ELF-1 (cell line): ENCODE measurements around the gene TPM4.

Experiments used
- DNase-seq: peaks from one replicate; pipeline ENCODE4 v3.0.0-alpha.2; 2016; ENCODE audit warnings: low read depth, low spot score

Gene TPM4

DNA sequence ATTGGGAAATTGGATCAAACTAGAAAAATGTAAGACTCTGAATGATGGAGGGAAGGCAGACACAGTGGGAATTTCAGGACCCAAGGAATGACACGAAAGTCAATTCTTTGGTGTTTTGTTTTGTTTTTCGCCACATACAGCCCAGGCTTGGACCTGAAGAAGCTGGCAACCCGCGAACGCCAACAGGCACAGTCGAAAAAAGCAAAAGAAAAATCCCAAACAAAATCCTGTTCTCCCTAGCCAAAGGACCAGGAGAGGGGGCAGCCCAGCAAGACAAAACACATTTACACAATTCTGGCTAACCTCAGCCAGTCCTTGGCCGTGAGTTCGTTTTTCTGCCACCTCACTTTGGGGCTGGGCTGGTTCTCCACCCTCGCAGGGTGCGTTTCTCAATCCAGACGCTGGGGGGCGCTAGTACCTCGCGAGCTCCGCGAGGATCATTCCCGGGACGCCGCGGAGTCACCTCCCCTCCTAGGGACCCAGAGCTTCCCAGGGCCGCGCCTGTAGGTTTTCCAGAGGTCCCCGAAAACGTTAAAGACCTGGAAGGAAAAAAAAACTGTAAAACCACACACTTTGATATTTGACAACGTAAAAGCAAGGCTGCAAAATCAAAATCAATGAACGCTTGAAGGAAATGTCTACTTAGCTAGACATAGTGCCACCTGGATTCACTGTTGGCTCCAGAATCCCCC is 34.9 kb upstream of the TPM4 start:
- DNase-seq = peak; percentile 90

DNA sequence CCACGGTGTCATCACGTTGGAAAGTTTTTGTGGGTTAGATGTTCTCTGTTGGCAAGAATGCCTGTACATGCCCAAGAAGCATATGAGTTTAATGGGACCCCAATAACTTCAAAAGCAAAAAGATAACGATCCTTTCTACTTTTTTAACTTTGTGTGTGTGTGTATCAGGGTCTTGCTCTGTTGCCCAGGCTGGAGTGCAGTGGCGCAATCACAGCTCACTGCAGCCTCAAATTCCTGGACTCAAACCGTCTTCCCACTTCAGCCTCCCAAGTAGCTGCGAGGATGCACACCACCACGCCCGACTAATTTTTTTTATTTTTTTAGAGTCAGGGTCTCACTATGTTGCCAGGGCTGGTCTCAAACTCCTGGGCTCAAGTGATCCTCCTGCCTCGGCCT is 34.3 kb upstream of the TPM4 start:
- DNase-seq = no peak

DNA sequence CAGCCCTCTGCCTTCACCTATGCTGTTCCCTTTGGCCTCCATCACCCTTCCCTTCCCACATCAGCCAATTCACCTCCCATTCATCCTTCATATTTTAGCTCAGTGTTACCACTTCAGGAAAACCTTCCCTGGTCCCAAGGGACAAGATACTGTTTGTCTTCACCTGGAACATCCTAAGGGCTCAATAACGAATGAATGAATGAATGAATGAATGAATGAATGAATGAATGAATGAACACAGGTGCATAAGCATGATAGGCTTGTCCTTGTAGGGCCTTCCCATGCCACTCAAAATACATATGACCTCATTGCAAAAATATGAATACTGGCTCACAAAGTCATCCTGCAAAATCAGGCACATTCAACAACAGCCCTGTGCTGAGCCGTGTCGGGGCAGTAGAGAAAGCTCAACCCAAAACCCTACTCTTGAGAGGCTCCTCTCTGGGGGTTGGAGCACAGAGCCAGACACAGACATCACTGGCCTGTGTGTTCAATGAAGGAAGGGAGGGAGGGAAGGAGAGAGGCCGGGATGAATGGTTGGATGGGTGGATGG is 33.7 kb upstream of the TPM4 start:
- no peak for DNase-seq

- no peak for DNase-seq
Observed at GRCh38 chr19:16043156-16043757, 33.0 kb upstream of the TPM4 start.

- DNase-seq = no peak
Observed at GRCh38 chr19:16044746-16045145, 31.5 kb upstream of the TPM4 start.

DNA sequence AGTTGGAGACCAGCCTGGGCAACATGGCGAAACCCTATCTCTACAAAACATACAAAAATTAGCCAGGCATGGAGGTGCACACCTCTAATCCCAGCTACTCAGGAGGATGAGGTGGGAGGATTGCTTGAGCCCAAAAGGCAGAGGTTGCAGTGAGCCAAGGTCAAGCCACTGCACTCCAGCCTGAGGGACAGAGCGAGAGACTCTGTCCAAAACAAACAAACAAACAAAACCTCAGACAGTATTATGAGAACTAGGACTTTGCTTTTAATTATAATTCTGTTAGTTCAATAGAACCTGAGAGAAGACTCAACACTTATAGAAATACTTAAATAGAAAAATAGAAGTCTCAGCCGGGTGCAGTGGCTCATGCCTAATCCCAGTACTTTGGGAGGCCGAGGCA is 31.1 kb upstream of the TPM4 start:
- DNase-seq = no peak

DNA sequence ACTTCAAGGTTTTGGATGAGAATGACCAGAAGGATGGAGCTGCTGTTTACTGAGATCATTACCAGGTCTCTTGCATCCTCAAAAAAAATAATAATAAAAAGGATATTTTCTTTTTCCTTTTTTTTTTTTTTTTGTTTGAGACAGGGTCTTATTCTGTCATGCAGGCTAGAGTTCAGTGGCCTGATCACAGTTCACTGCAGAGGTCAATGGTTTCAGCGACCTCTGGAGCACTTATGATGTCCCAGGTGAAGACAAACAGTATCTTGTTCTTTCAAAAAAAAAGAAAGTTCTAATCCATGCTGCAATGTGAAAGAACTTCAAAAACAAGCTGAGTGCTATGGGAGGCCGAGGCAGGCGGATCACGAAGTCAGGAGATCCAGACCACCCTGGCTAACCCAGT is 30.4 kb upstream of the TPM4 start:
- no peak for DNase-seq

DNA sequence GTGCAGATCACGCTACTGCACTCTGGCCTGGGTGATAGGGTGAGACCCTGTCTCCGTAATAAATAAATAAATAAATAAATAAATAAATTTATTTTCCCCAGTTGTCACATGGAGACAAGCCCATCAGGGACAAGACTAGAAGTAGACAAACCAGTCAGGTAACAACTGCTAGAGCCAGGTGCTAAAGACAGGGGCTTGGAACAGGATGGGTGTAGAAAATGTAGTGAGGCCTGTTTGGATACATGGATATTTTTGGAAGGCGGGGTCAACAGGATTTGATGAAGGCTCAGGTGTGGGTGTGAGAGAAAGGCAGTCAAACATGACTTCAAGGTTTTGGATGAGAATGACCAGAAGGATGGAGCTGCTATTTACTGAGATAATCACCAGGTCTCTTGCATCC is 27.7 kb upstream of the TPM4 start:
- DNase-seq = no peak

DNA sequence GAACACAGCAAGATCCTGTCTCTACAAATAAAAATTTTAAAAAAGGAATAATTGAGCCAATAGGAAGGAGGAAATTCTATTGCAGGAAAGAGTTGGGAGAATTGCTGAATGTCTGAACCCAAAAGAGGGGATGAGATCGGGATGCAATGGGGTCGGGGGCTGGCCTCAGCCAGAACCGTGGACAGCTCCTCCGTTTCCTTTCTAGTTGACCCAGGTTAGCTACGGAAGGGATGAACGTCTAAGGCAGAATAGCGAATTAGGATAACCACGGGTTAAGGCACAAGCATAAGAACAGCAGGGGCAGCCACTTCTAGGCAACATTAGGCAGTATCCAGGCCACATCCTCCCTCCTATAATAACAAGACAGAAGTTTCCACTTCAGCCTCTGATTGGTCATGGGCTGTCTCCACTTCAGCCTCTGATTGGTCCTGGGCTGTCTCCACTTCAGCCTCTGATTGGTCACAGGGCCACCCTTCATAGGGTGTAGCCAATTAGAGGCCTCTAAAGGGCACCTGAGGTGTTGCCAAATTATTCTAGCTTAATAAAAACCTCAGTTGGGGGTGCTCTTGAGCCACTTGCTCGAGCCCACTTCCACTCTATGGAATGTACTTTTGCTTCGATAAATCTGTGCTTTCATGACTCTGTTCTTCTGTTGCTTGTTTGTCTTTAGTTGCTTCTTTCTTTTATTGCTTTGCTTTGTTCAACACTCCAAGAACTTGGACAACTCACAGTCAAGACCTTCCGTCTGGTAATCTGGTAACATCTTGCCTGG is 24.9 kb upstream of the TPM4 start:
- peak; percentile 37 for DNase-seq

DNA sequence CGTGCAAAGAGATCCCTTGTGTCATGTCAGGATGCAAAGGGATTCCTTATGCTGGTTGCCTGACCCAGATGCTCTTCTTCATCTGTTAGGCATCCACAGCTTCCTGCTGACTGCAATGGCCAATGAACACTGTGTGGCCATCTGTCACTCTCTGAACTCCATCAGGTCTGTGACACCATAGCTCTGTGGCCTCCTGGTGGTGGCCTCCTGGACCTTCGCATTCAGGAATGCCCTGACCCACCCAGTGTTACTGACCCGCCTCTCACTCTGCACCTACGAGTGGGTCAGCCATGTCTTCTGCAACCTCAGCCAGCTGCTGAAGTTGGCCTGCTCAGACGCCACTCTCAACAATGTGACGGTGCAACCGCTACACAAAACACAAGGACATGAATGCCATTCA is 23.9 kb upstream of the TPM4 start:
- no peak for DNase-seq

GRCh38 chr19:16057062-16057461 is 19.2 kb upstream of the TPM4 start:
- DNase-seq = no peak

- DNase-seq = no peak
Observed at GRCh38 chr19:16060294-16060693, 16.0 kb upstream of the TPM4 start.

- no peak for DNase-seq
Observed at GRCh38 chr19:16061943-16062342, 14.4 kb upstream of the TPM4 start.

GRCh38 chr19:16062789-16063188 is 13.5 kb upstream of the TPM4 start:
- DNase-seq = peak; percentile 37

GRCh38 chr19:16064209-16064889 is 11.9 kb upstream of the TPM4 start:
- DNase-seq = no peak

GRCh38 chr19:16066611-16067104 is 9.6 kb upstream of the TPM4 start:
- DNase-seq = peak; percentile 63

GRCh38 chr19:16067205-16067938 is 8.9 kb upstream of the TPM4 start:
- no peak for DNase-seq

DNA sequence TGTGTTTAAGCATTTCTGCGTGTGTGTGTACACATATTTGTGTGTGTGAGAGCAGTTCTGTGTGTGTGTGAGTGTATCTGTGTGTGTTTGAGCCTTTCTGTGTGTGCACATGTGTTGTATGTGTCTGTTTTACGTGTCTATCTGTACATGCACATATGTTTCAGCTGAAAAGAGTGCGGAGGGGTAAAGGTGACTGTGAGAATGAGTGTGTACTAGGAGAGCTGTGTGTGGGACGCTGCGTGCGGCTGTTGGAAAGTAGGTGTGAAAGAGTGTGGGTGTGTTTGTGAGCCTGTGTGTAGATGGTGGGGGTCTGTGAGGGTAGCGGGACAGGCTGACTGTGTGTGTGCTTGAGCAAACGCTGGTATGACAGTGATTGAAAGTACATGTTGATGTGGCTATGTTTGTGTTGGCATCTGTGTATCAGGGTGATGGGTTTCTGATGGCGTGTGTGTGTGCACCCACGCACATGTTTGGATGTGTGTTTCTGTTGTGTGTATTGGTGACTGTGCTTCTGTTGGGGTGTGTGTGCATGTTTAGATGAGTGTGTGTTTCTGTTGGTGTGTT is 7.5 kb upstream of the TPM4 start:
- no peak for DNase-seq

GRCh38 chr19:16069813-16070365 is 6.4 kb upstream of the TPM4 start:
- DNase-seq = no peak

DNA sequence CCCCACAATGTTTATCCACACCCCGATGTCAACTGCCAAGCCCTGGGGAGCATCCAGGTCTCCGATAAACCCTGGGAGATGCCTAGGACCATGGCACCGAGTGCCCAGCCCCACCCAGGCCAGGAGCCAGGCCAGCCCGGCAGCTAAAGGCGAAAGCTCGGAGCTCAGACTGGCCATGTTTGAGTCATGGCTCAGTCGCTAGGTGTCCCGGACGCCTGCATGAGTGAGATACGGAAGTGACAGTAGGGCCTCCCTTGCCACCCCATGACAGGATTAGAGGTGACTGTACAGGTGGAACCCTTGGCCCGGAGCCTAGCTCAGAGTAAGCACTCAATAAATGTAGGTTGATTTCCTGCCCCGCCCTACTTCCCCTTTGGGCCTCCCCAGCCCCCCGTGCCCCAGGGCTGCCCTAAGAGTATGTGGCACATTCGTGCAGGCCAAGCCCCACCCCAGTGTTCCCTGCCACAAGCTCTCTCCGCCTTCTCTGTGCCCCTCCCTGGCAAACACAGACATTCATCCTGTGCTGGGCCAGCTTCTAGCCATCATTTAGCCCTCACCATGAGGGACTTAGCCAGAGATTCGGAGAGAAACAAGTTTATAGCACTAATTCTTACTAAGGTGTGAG is 5.8 kb upstream of the TPM4 start:
- DNase-seq = no peak
